ENCODE data around the gene KRT32.
A peak's percentile ranks its signal among the peaks of the same experiment; 100 is the strongest.

Gene KRT32

DNA sequence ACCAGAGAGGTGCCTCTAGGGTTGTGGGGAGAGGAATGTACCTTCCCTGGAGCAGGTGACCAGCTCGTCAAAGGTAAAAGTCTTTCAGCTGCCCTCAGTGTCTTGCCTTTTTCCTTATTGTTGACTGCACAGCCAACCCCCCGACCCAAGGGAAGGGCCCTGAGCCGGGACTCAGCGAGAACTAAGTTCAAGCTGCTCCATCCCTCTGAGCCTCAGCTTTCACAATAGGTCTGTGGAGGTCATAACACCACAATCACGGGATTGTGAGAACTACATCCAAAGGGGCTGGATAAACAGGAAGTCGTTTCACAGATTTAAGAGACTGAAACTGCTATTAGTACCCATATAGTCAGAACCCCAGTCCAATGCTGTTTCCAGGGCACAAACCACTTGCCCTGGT is 25.2 kb upstream of the KRT32 start:
- no peak for DNase-seq

- no peak for DNase-seq
These were observed 24.3 kb upstream of the KRT32 start for GRCh38 chr17:41491476-41491875.

DNA sequence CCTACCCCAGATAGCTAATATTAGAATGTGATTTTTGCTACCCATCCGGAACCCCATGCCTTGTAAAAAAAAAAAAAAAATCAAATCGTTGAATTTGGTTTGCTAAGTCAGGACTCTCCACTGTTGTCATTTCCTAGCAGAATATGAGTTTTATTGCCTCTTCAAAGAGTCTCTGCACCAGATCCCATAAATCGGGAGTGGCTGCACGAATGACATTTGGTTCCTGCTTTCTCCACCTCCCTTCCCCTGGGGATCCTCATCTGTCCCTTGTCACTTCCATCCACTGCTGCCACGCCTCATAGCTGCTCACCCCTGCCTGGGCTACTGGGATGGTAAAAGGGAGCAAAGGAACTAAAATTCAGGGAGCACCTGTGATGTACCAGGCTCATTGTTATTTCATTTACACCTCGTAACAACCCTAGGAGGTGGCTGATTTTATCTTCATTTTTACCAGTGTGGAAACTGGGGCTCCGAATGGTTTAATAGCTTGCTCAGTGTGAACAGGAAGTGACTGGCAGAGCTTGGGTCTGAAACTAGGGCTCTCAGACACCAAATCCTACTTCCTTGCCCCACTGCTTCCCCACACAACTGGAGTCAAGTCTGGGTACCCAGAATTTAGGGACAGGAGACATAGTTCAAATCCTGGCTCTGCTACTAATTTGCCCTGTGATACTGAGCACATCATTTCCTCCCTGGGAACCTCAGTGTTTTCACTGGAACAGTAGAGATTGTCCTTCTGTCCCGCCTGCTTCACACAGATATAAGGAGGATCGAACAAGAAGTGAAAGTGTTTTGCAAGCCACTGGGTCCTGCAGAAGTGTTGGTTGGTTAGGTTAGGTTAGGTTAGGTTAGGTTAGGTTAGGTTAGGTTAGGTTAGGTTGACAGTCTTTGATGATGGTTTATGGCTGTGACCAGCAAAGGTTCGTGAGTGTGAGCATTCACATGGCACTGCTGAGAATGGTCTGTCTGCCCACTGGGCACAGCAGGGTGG is 23.1 kb upstream of the KRT32 start:
- no peak for DNase-seq

GRCh38 chr17:41489531-41489930 is 22.3 kb upstream of the KRT32 start, which contains the start of gene KRT36:
Gene KRT36 (minus strand): TSS chr17:41489910. CDS start chr17:41489864, 46 bp downstream.
- DNase-seq, result no peak

GRCh38 chr17:41486809-41487530 is 19.8 kb upstream of the KRT32 start:
- peak in 1 of 2 donors; percentile 9 for DNase-seq

DNA sequence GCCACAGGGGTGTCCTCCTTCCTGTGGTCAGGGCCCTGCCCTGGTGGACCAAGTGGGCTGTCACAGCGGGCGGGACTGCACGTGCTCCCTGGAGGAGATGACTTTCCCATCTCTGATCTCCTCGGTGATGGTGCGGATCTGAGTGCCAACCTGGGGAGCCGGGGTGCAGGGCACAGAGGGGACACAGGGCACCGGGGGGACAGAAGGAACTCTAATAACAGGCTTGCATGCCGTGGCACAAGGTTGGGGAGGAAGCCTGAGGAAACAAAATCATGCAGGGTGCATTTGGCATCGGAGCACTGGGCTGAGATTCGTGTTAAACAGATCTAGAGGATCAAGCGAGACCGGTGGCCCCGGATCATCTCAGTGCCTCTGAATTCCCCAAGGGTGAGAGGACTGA is 19.1 kb upstream of the KRT32 start:
- no peak for DNase-seq

- DNase-seq, result no peak
These were observed 18.0 kb upstream of the KRT32 start for GRCh38 chr17:41484920-41485904.

- no peak for DNase-seq
These were observed 17.0 kb upstream of the KRT32 start for GRCh38 chr17:41483991-41484826.

DNA sequence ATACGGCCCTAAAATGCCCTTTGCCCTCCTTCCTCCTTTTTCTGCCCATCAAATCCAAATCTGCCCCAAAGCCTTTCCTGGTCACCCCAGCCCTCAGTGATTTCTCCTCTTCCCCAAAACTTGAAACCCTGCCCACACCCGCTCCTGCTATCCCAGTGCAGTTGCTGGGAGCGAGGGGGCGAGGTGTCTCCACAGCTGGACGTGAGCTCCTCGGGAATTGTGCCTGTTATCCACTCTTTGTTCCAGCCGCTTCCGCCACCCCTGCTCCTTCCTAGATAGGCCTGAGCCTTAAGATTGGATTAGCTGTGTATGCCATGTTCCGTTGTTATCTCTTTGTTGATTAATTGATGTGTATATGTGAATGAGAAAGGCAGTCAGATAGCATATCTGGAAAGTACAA is 16.3 kb upstream of the KRT32 start:
- DNase-seq, result no peak

GRCh38 chr17:41481036-41481435 is 13.8 kb upstream of the KRT32 start, which contains the start of gene KRT35:
Gene KRT35 (minus strand): TSS chr17:41481151. CDS start chr17:41481097, 54 bp downstream.
- no peak for DNase-seq

- no peak for DNase-seq
These were observed 13.4 kb upstream of the KRT32 start for GRCh38 chr17:41480581-41480980.

GRCh38 chr17:41480136-41480535 is 12.9 kb upstream of the KRT32 start:
- no peak for DNase-seq

DNA sequence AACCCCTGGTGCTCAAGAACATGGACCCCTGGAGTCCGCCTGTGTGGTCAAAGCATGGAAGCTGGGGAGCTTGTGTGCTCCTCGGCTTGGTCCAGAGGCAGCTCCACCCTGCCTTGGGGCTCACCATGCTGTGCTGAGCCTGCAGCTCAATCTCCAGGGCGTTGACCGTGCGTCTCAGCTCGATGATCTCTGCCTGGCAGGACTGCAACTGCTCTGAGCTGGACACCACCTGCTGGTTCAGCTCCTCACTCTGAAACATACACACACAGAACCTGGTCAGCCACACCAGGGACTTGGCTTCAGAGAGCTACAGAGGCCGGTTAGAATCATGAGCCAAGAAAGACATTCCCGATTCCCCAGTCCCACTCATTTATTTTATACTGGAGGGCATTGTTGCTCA is 11.1 kb upstream of the KRT32 start:
- DNase-seq, result no peak

DNA sequence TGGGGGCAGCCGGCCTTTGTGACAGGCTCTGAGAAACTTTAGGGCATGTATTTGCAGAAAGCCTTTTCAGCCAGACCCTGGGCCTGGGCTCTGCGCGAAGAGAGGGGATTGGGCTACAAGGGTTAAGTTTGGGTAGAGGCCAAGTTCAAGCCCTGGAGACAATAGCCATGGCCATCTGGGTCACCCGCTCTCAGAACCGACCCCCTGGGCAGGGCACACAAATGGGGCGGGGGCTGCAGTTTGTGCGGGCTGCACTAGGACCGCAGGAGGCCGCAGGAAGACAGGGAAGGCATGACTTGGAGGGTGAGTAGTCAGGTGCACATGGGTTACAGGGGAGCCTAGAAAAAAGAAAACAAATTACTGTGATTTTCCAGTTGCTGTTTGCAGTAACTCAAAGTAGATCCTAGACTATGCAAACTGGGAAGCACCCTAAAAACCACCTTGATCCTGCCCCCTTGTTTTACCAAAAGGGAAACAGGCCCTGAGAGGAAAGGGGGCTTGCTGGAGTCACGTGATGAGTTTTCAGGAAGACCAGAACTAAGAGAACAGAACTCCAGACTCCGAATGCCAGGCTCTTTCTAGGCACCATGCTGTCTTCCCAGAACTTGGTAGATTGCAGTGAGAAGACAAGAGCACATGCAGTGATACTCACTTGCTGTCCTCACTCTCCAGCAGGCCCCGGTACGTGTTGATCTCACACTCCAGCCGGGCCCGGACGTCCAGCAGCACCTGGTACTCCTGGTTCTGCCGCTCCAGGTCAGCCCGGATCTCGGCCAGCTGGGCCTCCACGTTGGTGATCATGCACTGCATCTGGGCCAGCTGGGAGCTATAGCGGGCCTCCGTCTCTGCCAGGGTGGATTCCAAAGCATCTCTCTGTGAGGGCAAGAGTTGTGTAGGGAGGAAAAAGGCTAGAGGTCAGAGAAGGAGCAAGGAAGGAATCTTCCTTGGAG is 10.0 kb upstream of the KRT32 start:
- DNase-seq, result no peak

GRCh38 chr17:41475421-41475820 is 8.2 kb upstream of the KRT32 start:
- DNase-seq, result no peak

GRCh38 chr17:41474863-41475262 is 7.7 kb upstream of the KRT32 start:
- no peak for DNase-seq

DNA sequence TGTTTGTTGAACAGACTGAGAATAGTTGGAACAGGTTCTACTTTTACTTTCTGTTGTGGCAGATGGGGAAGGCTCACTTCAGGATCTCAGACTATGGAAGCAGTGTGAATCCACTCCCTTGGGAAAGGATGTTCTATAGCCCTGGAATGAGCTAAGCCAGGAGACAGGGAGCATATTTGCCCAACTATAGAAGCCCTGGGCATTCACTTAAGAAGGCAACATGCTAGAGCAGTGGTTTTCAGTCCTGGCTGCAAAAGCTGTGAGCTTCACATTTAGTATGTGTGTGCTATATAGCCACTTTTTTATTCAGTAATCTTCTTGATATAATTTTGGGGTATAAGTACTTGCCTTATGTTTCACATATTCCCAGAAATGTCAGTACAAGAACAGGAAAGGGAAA is 1.2 kb upstream of the KRT32 start:
- no peak for DNase-seq

DNA sequence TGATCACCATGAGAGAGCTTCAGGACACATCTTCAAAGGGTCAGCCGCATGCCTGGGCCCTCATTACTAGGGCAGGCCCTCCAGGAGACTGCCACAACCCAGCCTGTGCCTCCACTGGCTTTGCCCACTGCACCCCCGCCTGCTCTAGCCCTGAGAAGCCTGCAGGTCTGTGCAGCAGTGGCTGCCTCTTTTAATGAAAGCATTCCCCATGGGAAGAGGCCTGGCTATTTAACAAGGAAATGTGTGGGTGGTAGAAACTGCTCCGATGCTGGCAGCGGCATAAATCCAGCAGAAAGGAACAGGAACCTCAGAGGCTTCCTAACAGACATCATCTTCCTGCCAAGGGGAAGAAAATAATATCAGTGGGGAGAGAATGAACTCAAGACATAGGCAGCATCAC is 375 bp upstream of the KRT32 start:
- DNase-seq, result no peak

DNA sequence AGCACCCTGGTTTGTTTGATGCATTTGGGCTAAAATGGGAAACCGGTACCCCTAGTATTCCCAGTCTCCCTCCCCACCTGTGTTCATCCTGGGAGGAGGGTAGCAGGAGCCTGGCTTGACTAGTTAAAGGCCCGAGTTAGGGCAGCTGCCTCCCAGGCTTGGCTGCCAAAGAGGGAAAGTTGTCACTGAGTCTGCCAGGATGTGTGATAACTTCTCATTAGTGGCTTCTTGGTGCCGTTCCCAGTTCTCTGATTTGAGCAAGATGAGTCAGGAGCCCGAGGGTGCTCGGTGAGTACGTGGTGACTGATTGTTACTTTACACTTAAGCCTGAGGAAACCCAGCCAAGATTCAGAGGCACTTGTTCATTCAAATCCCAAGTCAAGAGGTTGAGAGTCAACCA is 2.5 kb downstream of the KRT32 start:
- no peak for DNase-seq

DNA sequence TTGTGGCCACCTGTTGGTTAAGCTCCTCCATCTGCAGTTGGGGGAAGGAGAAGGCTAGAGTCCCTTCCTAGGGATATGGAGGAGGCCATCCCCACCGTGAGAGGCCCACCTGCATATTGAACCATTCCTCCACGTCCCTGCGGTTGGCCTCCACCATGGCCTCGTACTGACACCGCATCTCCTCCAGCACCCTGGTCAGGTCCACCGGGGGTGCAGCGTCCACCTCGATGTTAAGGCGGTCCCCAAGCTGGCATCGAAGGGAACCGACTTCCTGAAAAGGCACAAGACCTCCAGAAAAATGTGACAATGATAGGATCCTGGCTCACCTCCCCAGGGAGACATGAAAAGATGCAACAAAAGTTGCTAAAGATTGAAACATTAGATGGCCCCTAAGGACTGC is 3.0 kb downstream of the KRT32 start:
- DNase-seq, result no peak

Data from activated CD4-positive, alpha-beta T cell treated with anti-CD3 and anti-CD28 coated beads for 4 hours (primary cell).